Effector memory CD4-positive, alpha-beta T cell (primary cell): ENCODE data around the gene TMEM94.

ENCODE experiments used
- DNase-seq, 3 donors: peaks; one replicate each; pipeline ENCODE4 v3.0.0-alpha.2; 2020
- H3K27ac ChIP-seq: 2 replicates; pipeline ENCODE4 v1.7.0; 2013; ENCODE audit warnings: mild to moderate bottlenecking, low read length, moderate library complexity; ENCODE audit not compliant: insufficient read depth, poor library complexity, severe bottlenecking
- H3K27me3 ChIP-seq: replicated peaks from 2 replicates; pipeline ENCODE4 v1.7.0; 2013; ENCODE audit warnings: mild to moderate bottlenecking, low read length; ENCODE audit not compliant: insufficient read depth, control insufficient read depth, poor library complexity, severe bottlenecking
- H3K36me3 ChIP-seq: 2 replicates; pipeline ENCODE4 v1.7.0; 2013; ENCODE audit warnings: mild to moderate bottlenecking, low read length, moderate library complexity; ENCODE audit not compliant: control insufficient read depth, insufficient read depth
- H3K4me1 ChIP-seq: 2 replicates; pipeline ENCODE4 v1.7.0; 2013; ENCODE audit warnings: low read length, mild to moderate bottlenecking; ENCODE audit not compliant: control insufficient read depth, insufficient read depth, poor library complexity, severe bottlenecking
- H3K4me3 ChIP-seq: 2 replicates; pipeline ENCODE4 v1.7.0; 2013; ENCODE audit warnings: low read length, low read depth, mild to moderate bottlenecking; ENCODE audit not compliant: insufficient read depth, poor library complexity, severe bottlenecking
- H3K9me3 ChIP-seq: 2 replicates; pipeline ENCODE4 v1.7.0; 2013; ENCODE audit warnings: mild to moderate bottlenecking, low read length, moderate library complexity; ENCODE audit not compliant: control insufficient read depth

Gene TMEM94

DNA sequence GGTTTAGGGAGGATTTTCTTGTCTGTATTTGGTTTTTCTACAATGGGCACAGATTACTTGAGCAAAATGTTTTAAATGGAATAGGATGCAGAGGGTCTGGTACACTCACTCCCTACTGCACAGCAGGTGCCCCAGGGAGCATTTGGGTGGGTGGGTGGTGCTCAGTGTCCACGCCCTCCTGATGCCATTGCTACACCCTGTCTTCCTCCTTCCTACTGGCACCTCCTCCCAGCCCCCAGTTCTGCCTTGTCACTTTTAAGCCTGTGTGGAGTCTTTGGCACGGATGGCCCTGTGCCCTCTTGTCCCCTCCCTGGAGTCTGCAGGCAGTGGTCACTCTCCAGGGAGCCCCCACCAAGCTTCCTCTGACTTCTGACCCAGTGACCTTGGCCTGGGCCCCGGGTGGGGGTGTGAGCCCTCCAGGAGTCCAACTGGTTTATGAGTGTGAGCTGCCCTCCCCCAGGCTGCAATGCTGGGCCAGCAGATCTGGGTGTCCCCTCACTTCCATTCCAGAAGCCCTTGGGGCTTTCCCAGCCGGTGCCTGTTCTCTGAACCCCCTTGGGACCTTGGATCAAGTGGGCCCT, 84.6 kb downstream of the TMEM94 start:
- H3K27ac ChIP-seq, result no peak overlapping the region
- no peaks in the 10 kb centered on the region for H3K9me3 ChIP-seq
- no peak overlapping the region for H3K4me3 ChIP-seq
- H3K4me1 ChIP-seq, result peaks cover under 1% of the 10 kb centered on the region
- H3K27me3 ChIP-seq, result no peaks in the 10 kb centered on the region
- no peak for DNase-seq
- H3K36me3 ChIP-seq, result no peaks in the 10 kb centered on the region

DNA sequence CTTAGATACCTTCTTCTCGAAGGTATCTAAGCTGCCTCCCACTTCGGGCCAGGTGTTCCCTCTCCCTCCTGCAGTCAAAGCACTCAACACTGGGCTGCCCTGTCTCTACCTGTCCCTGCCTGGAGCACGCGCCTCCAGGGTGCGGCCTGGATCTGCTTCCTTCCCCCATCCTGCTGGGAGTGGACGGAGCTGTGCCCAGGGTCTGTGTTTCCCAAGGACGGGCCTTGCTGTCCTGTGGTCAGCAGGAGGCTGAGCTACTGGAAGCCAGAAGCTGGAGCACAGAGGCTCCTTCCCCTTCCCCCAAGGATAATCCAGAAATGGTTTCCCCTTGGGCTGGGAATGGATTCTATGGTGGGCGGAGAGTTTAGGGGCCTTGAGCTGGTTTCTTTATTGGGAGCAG, 85.8 kb downstream of the TMEM94 start:
- Histone ChIP-seq H3K36me3 (no peaks in the 10 kb centered on the region), H3K27ac (no peak overlapping the region), H3K4me1 (no peaks in the 10 kb centered on the region), H3K27me3 (no peaks in the 10 kb centered on the region), H3K4me3 (no peak overlapping the region), H3K9me3 (no peaks in the 10 kb centered on the region)
- DNase-seq, result no peak

DNA sequence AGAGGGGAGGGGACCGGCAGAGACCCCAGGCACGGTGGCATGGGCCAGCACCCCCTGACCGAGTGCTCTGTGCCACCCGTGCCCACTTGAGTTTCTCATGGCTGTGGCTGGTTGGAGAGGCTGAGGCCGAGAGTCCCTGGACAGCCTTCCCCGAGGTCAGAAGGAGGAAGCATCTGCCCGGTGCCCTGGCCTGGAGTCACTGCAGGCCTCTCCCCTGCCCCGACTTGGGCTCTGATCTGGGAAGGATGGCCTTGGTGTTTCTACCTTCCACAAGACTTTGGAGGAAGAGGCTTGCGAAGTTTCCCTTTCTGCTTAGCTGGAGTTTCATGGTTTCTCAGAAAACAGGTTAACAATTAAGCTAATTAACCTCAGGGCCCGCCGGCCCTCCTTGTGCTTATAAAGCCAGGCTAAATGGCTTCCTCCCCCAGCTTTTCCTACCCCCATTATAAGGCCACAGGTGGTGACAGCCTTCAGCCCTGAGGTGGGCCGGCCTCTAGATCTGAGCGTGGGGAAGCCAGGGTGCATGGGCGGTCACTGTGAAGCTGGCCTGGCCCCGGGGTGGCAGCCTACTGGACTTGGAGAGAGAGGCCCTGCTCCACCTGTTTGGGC, 86.4 kb downstream of the TMEM94 start:
- Histone ChIP-seq H3K27me3 (no peaks in the 10 kb centered on the region), H3K4me1 (no peaks in the 10 kb centered on the region), H3K36me3 (no peaks in the 10 kb centered on the region), H3K9me3 (no peaks in the 10 kb centered on the region), H3K4me3 (no peak overlapping the region), H3K27ac (no peak overlapping the region)
- no peak for DNase-seq

DNA sequence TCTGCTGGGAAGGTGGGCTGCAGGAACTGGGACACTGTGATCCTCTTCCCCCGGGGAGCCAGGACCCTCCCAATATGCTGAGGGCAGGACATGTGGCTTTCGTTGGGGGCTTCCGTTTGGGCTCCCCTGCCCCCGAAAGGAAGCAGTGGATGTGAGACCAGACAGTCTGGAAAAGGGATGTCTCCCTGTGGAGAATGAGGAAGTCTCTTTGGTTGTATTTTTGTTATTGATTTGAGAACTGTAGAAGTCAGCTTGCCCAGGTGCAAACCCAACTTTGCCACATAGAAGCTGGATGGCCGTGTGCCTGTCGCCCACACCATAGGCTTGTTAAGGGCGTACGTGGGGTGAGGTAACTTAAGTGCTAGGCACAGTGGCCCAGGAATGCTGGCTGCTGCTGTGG, 87.8 kb downstream of the TMEM94 start:
- no peak overlapping the region for H3K4me3 ChIP-seq
- no peak overlapping the region for H3K27ac ChIP-seq
- no peaks in the 10 kb centered on the region for H3K9me3 ChIP-seq
- no peaks in the 10 kb centered on the region for H3K4me1 ChIP-seq
- H3K36me3 ChIP-seq, result no peaks in the 10 kb centered on the region
- no peak for DNase-seq
- H3K27me3 ChIP-seq, result no peaks in the 10 kb centered on the region

DNA sequence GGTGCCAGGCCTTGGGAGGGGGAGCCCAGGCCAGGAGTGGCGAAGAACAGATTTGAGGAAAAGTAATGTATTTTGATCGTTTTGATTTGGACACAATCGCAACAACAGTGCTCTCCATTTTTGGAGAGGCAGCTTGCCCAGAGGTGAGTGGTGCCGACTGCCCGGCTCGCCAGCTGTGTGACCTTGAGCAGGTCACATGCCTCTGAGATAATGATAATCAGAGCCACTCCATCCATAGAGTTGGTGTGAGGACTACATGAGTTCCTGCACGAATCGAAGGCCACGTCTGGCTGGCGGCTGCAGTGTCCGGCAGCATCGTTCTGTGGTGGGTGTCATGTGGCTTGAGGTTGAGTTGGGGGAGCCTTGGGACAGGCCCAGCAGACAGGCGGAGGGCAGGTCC, 89.7 kb downstream of the TMEM94 start:
- H3K4me1 ChIP-seq, result no peaks in the 10 kb centered on the region
- no peak overlapping the region for H3K27ac ChIP-seq
- H3K36me3 ChIP-seq, result no peaks in the 10 kb centered on the region
- no peak overlapping the region for H3K4me3 ChIP-seq
- no peaks in the 10 kb centered on the region for H3K9me3 ChIP-seq
- no peaks in the 10 kb centered on the region for H3K27me3 ChIP-seq
- no peak for DNase-seq

DNA sequence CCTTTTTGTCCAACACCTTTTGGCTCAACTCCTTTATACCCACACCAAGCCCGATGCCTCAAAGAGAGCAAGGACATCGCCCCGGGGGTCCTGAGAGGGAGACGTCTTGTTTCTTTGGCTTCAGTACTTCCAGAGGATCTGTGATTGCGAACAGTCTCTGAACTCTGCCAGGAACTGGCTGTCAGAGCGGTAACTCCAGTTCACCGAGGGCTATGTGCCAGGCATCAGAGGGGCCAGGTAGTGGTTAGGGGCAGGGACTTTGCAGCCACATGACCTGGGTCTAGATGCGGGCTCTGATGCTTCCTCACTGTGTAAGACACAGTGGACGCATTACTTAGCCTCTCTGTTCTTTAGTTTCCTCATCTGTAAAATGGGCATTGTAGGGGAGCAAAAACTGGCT, 90.7 kb downstream of the TMEM94 start:
- Histone ChIP-seq H3K4me3 (no peak overlapping the region), H3K9me3 (no peaks in the 10 kb centered on the region)

DNA sequence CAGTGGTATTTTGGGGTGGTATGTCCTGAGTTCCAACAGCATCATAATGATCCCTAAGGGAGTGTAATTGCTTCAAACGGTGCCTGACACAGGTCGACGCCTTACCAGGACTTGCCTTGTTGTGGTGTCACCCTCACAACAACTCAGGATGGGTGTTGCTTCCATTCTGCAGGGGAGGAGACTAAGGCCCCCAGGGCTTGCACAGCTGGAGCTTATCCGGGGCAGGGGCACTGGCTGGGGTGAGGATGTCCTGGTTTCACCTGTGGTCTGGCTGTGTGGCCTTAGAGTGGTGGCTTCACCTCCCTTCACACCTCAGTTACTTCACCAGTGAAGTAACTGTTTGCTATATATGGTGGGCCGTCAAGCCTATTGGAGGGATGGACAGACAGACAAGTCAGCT, 92.4 kb downstream of the TMEM94 start:
- Histone ChIP-seq H3K4me1 (no peaks in the 10 kb centered on the region), H3K36me3 (no peaks in the 10 kb centered on the region), H3K9me3 (no peaks in the 10 kb centered on the region), H3K4me3 (no peak overlapping the region), H3K27me3 (no peaks in the 10 kb centered on the region), H3K27ac (no peak overlapping the region)
- DNase-seq, result no peak

More for the DNA sequence above, 90.7 kb downstream of the TMEM94 start:
- Histone ChIP-seq H3K36me3 (no peaks in the 10 kb centered on the region), H3K27ac (no peak overlapping the region), H3K4me1 (no peaks in the 10 kb centered on the region), H3K27me3 (no peaks in the 10 kb centered on the region)
- no peak for DNase-seq
